Hematopoietic multipotent progenitor cell (in vitro differentiated cells): Measurements from ENCODE around the gene CTU2. TPM values are rescaled to one million over a fixed set of nuclear protein-coding genes. Genes with fewer than 3 reads are reported as not detected.

ENCODE experiments used
- DNase-seq, 3 donors: peaks; one replicate each; pipeline ENCODE4 v3.0.0-alpha.2; 2011 to 2015; ENCODE audit warnings: low read depth in 2 of 3, low spot score in 2 of 3
- total RNA-seq: library from RNA; depleted of rRNA; stranded (reverse); fragments of >200 nt; gene quantifications from one replicate; pipeline ENCODE4 v1.2.3, GENCODE V29; 2012

CTU2 gene
- total RNA-seq, 1 donor = 7.5 TPM

DNA sequence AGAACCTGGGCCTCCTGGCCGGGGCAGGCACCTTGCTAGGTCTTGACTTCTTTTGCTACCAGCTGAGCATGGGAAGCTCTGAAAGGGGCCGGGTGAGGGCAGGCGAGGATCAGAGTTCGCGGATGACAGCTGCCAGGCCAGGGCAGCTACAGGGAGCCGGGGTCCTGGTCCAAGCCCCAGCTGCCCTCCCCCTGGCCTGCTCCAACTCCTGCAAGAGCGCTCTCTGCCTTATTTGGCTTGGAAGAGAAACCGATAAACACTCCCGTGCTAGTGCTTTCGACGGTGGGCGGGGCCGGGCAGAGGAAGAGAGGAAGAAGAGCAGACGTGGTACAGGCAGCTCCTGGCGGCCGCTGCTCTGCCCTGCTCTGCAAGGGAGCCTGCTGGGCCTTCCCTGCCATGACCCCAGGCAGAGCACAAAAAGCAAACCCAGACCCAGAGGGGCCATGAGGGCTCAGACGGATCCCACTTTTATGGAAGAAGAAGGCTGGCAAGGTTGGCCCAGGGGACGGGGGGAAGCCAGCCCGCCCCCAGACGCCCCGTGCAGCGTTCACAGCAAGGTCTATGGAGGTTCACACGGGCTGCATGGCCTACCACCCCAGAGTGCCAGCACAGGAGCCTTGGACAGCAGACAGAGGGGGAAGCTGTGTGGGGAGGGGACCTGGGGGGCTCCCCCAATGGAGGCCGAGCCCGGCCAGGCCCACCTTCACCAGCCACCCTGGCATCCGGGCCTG lies 53.1 kb downstream of the CTU2 start:
- DNase-seq = peak in 2 of 3 donors; percentile 31 to 34

DNA sequence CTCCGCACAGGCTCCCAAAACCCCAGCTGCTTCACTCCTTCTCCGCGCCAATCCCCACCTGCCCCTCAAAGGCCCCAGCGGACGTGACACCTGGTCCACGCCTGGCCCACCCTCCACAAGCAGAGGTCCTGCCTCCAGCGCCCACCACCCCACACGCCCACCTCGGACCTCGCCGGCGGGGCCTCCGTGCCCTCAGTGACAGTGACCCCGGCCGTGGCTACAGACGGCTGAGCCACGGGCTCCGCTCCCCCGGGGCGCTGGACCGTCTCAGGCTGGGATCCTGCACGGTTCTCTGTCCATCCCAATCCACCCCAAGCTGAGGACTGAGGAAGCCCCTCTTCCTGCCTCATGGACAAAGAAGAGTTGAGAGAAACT lies 53.7 kb downstream of the CTU2 start:
- DNase-seq = no peak

DNA sequence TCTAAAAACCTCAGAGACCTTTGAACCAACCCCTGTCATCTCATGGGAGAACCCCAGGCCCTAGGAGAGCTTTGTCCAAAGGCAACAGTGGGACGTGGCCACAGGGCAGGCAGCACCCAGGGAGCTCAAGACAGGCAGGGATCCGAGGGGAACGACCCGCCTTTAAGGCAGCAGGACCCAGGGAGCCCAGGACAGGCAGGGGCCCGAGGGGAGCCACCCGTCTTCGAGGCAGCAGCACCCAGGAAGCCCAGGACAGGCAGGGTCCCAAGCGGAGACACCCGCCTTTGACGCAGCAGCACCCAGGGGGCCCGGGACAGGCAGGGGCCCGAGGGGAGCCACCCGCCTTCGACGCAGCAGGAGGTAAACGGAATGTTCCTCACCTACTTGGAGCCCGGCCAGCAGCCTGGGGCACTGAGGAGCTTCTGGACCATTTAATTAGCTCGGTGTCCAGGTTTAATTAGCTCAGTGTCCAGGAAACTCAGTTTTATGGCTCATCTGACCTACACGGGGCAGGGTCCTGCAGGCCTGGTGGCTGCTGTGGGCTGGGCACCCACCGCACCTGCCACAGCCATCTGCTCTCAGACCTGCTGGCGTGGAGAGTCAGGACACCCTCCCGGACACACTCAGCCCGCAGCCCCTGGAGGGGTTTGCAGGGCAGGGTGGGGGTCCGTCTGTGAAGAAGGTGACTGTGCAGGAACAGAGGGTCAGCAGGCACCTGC lies 54.3 kb downstream of the CTU2 start:
- DNase-seq = no peak

DNA sequence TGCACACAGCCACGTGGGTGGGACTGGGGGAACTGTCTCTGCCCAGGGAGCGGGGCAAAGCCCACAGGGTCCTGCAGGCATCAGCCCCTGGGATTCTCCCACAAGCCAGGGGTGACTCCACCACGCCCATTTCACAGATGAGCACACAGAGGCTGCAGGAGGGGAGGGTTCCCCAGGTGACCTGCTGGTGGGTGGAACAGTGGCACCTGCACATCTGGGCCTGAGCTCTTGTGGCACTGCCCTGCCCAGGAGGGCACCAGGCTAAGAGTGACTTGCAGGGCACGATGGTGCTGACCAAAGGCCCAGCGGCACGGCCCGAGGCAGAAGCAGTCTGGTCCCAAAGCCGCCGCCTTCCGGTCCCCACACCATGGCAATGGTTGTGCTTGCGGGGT lies 54.8 kb downstream of the CTU2 start:
- DNase-seq = no peak

DNA sequence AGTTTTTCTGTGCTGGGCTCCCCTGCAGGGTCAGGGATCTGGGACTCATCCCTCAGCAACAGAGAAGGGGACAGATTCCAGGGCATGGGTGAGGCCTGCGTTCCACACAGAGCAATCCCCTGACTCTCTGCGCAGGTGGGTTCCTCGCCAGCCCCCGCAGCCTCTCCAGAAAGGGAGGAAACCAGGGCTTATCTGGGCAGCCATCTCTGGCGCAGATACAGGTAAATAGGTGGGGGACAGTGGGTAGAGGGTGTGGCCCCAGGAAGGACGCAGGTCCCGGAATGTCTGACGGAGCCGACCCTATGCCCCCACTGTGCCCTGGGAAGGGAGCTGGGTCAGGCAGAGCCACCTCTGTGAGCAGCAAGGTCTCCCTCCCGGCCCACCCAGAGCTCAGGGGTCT lies 55.5 kb downstream of the CTU2 start:
- no peak for DNase-seq

DNA sequence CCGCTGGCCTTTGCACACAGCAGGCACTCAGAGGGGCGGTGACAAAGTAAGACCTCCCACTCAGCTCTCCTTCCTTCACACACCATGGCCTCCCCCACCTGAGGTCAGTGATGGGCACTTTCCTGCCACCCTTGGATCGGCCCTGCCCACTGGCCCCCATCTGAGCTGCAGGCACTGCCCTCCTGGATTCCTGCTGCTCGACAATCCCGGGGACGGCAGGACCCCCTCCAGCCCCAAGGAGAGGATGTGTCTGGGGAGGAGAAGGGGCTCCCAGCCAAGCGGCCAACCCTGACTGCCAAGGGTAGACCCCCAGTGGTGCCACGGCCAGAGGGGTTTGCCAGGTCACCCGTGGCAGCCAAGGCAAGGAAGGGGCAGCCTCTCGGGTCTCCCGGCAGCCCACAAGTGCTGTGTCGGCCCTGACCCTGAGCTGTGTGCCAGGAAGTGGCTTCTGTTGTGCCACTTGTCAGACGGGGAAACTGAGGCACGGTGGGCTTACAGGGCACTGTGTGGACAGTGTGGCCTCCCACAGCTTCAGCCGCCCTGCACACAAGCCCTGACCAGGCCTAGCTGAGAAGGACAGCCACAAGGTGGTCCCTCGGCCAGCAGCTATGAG lies 56.1 kb downstream of the CTU2 start:
- DNase-seq = no peak

DNA sequence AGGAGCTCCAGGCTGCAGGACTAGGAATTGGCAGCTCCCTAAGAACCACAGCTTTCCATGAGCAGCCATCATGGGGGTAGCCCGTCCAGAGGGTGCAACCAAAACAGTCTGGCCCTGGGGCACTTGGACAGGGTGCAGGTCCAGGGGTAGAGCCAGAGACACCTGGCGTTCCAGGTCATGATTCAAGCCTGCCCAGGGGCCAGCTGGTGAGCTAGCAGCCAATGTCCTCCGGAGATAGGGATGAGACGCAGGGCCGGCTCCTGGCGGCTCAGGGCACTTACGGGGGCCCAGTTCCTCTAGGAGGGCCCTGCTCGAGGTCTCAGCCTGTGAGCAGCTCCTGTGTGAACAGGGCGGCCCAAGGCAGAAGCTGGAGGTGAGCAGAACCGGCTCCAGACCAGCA lies 56.6 kb downstream of the CTU2 start:
- no peak for DNase-seq

DNA sequence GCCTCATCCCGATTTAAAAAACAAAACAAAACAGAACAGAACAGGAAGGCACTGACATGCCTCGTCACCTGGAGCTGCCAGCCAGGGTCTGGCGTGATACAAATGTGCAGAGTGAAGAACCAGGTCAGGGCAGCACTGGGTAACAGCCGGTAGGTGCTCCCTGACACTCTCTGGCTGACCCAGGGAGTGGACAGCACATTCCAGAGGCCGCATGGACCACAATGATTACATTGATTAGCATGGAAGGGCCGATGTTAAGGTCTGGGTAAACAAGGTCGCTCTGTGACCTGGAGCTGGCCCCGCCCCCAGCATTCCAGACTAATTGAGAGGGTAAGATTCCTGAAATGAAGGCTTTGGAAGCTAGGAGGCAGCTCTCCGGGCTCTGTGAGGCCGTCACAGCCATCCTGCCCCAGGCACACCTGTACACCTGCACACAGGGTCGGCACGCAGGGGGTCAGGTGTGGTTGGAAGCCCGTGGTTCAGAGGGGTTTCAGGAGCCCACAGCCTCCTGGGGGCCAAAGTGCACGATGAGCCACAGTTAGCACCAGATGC lies 57.3 kb downstream of the CTU2 start:
- no peak for DNase-seq

DNA sequence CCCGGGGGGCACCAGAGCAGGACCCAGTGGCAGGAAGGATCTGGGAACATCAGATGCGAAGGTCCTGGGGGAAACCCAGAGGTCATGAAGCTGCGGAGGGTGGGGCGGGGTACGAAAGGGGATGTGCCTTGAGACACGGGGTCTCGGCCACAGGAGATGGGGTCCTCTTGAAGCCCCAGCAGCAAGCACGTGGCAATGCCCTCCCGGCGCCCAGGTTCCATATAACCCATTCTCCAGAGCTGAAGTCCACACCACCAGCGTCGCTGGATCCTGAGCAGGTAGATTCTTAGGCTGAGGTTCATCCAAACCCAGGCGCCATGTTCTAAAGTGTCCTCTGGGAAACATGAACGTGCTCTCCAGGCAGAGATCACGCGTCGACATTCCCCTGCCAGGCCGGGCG lies 57.8 kb downstream of the CTU2 start:
- no peak for DNase-seq

DNA sequence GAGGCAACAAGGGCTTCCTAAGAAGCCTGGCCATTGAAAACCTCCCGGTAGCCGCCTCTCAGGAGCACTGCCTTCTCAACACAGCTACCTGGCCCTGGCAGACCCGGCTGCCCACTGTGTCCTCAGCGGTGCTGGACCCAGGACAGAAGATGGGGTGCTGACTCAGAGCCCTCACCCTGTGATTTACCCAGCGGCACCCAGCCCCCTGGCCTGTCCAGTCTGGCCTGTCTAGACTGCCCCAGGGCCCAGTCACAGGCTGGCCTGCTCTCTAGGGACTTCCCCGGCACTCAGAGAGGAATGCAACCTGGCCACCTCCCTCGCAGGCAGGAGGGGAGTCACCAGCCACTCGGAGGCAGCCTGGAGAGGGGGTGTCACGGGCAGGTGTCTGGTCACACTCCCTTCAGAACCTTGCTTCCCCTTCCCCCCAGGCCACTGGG lies 58.6 kb downstream of the CTU2 start:
- no peak for DNase-seq

Other genes starting within 250 kb of the CTU2 start
- gene ZC3H18, start 136.1 kb upstream of the CTU2 start, total RNA-seq = 13.5 TPM
- under 0.01 TPM for gene IL17C, start 67.9 kb upstream of the CTU2 start, total RNA-seq
- gene CYBA, start 55.5 kb upstream of the CTU2 start, total RNA-seq = 325 TPM
- 38.2 TPM for gene MVD, start 43.4 kb upstream of the CTU2 start, total RNA-seq
- 6.7 TPM for gene SNAI3, start 20.0 kb upstream of the CTU2 start, total RNA-seq
- 42.5 TPM for gene RNF166, start 95 bp upstream of the CTU2 start, total RNA-seq
- 394 TPM for gene PIEZO1, start 78.7 kb downstream of the CTU2 start, total RNA-seq
- 69.7 TPM for gene CDT1, start 97.3 kb downstream of the CTU2 start, total RNA-seq
- gene APRT, start 105.4 kb downstream of the CTU2 start, total RNA-seq = 95.9 TPM
- 20.5 TPM for gene GALNS, start 150.4 kb downstream of the CTU2 start, total RNA-seq
- 42.3 TPM for gene TRAPPC2L, start 150.6 kb downstream of the CTU2 start, total RNA-seq
- 0.54 TPM for gene PABPN1L, start 160.2 kb downstream of the CTU2 start, total RNA-seq